Liver (tissue), 9 donors: ENCODE measurements around the gene CEL. TPM values are rescaled to one million over a fixed set of nuclear protein-coding genes. Genes with fewer than 3 reads are reported as not detected.

Experiments used
- DNase-seq: peaks from one replicate; pipeline ENCODE4 v3.0.0-alpha.2; 2017; ENCODE audit warnings: low spot score
- H3K27ac ChIP-seq, 2 donors: one replicate each; pipeline ENCODE4 v1.7.0; 2013; ENCODE audit warnings: inconsistent platforms in 2 of 2, low read length in 2 of 2, control low read depth in 1 of 2, low read depth in 1 of 2, mild to moderate bottlenecking in 1 of 2
- H3K27me3 ChIP-seq, 4 donors: one replicate each; pipeline versions ENCODE4 v1.6.1 to v1.7.0; 2013; ENCODE audit warnings: low read length in 3 of 4, inconsistent platforms in 1 of 4, mild to moderate bottlenecking in 1 of 4, moderate library complexity in 1 of 4; ENCODE audit not compliant: control insufficient read depth in 4 of 4, insufficient read depth in 4 of 4
- H3K36me3 ChIP-seq, 4 donors: one replicate each; pipeline versions ENCODE4 v1.6.1 to v1.7.0; 2013; ENCODE audit warnings: low read length in 3 of 4, mild to moderate bottlenecking in 3 of 4, low read depth in 1 of 4, moderate library complexity in 1 of 4; ENCODE audit not compliant: control insufficient read depth in 4 of 4, insufficient read depth in 3 of 4
- H3K4me1 ChIP-seq, 4 donors: one replicate each; pipeline versions ENCODE4 v1.6.1 to v1.7.0; 2013; ENCODE audit warnings: low read length in 3 of 4, mild to moderate bottlenecking in 3 of 4, moderate library complexity in 1 of 4; ENCODE audit not compliant: control insufficient read depth in 4 of 4, insufficient read depth in 4 of 4
- H3K4me3 ChIP-seq, 3 donors: one replicate each; pipeline versions ENCODE4 v1.6.1 to v1.7.0; 2013; ENCODE audit warnings: low read length in 3 of 3, control low read depth in 1 of 3, low read depth in 1 of 3, mild to moderate bottlenecking in 1 of 3
- H3K9ac ChIP-seq, 2 donors: one replicate each; pipeline ENCODE4 v1.7.0; 2013; ENCODE audit warnings: low read length in 2 of 2, mild to moderate bottlenecking in 2 of 2, moderate library complexity in 2 of 2, control low read depth in 1 of 2, low read depth in 1 of 2
- H3K9me3 ChIP-seq, 4 donors: one replicate each; pipeline versions ENCODE4 v1.6.1 to v1.7.0; 2013; ENCODE audit warnings: low read length in 3 of 4; ENCODE audit not compliant: control insufficient read depth in 4 of 4
- ATF3 ChIP-seq: IDR thresholded peaks from 2 replicates; pipeline ENCODE4 v1.6.1; 2016; ENCODE audit warnings: antibody characterized with exemption
- CTCF ChIP-seq: fragments of 150-350 bp; IDR thresholded peaks from 2 replicates; pipeline ENCODE4 v1.5.1; 2017; ENCODE audit warnings: improper control_type of control experiment, low read depth, low read length; ENCODE audit not compliant: missing input control
- GABPA ChIP-seq, 2 donors: IDR thresholded peaks in 1 of 2; conservative IDR thresholded peaks in 1 of 2; 2 replicates each; pipeline ENCODE4 v1.6.1; 2016; ENCODE audit warnings: antibody characterized with exemption in 2 of 2, mild to moderate bottlenecking in 1 of 2, moderate library complexity in 1 of 2
- HNF4A ChIP-seq, 2 donors: conservative IDR thresholded peaks; 2 replicates each; pipeline ENCODE4 v1.6.1; 2016; ENCODE audit warnings: antibody characterized with exemption in 2 of 2, mild to moderate bottlenecking in 2 of 2
- HNF4G ChIP-seq: IDR thresholded peaks from 2 replicates; pipeline ENCODE4 v1.6.1; 2016; ENCODE audit warnings: antibody characterized with exemption
- JUND ChIP-seq, 2 donors: IDR thresholded peaks; 2 replicates each; pipeline ENCODE4 v1.6.1; 2016; ENCODE audit warnings: antibody characterized with exemption in 2 of 2
- MAX ChIP-seq: IDR thresholded peaks from 2 replicates; pipeline ENCODE4 v1.6.1; 2016; ENCODE audit warnings: antibody characterized with exemption
- RAD21 ChIP-seq, 2 donors: IDR thresholded peaks; 2 replicates each; pipeline ENCODE4 v1.6.1; 2016; ENCODE audit warnings: antibody characterized with exemption in 2 of 2, mild to moderate bottlenecking in 2 of 2
- RXRA ChIP-seq, 2 donors: IDR thresholded peaks; 2 replicates each; pipeline ENCODE4 v1.6.1; 2017 to 2018; ENCODE audit warnings: antibody characterized with exemption in 2 of 2, mild to moderate bottlenecking in 1 of 2
- SP1 ChIP-seq: IDR thresholded peaks from 2 replicates; pipeline ENCODE4 v1.6.1; 2018; ENCODE audit warnings: antibody characterized with exemption, mild to moderate bottlenecking
- TAF1 ChIP-seq: conservative IDR thresholded peaks from 2 replicates; pipeline ENCODE4 v1.6.1; 2016; ENCODE audit warnings: antibody characterized with exemption, mild to moderate bottlenecking
- YY1 ChIP-seq: IDR thresholded peaks from 2 replicates; pipeline ENCODE4 v1.6.1; 2016; ENCODE audit warnings: antibody characterized with exemption, mild to moderate bottlenecking
- ZBTB33 ChIP-seq: IDR thresholded peaks from 2 replicates; pipeline ENCODE4 v1.6.1; 2016; ENCODE audit warnings: antibody characterized with exemption
- WGBS: extraction: QIAGEN DNeasy Blood & Tissue Kit; methylation state at CpG from one replicate; pipeline ENCODE4 v1.1.7; 2013; 5-methylcytosine and 5-hydroxymethylcytosine counted together
- polyA plus RNA-seq, 2 donors: library from polyadenylated mRNA; stranded (reverse) in 1 of 2; unstranded in 1 of 2; fragments of 200-250 nt in 1 of 2; fragments of >200 nt in 1 of 2; fragmentation: Nextera tagmentation in 1 of 2; extraction: Ambion mirVana in 1 of 2; gene quantifications; one replicate each; pipeline versions ENCODE4 v1.2.1 to v1.2.3, GENCODE V29; 2013 to 2015
- total RNA-seq, 2 donors: library from RNA; depleted of rRNA; stranded (reverse); fragments of >200 nt; gene quantifications; one replicate each; pipeline ENCODE4 v1.2.3, GENCODE V29; 2014
- donor health status: healthy.
- donor health status: healthy.
- donor health status: healthy.
- donor health status: healthy.
- donor health status: healthy.

The CEL gene
- total and polyA plus RNA-seq, 4 donors = 0.08 to 0.25 (median 0.09) TPM; not detected in 1

- Histone ChIP-seq H3K27me3 (no peaks in the 10 kb centered on the region), H3K4me1 (no peaks in the 10 kb centered on the region), H3K36me3 (peaks cover 2 to 83% (median 27%) of the 10 kb centered on the region in 4 donors), H3K4me3 (no peak overlapping the region), H3K9me3 (no peaks in the 10 kb centered on the region), H3K27ac (no peak overlapping the region), H3K9ac (no peak overlapping the region)
- TF ChIP-seq GABPA (IDR thresholded peaks at IDR 0.05 in 1 of 2, conservative IDR thresholded peaks at IDR 0.05 in 1 of 2) = no peak
- no peak for TF ChIP-seq TAF1
- TF ChIP-seq JUND (IDR thresholded peaks at IDR 0.05) = no peak
- 95% methylated on average over 21 of the region's 21 CpGs for WGBS
- no peak for DNase-seq
Measured at GRCh38 chr9:133102190-133103021, 40.6 kb downstream of the CEL start.

- Histone ChIP-seq H3K4me3 (no peak overlapping the region), H3K9me3 (no peaks in the 10 kb centered on the region), H3K9ac (no peak overlapping the region), H3K27me3 (no peaks in the 10 kb centered on the region), H3K36me3 (peaks cover 2 to 83% (median 32%) of the 10 kb centered on the region in 4 donors), H3K4me1 (no peaks in the 10 kb centered on the region), H3K27ac (no peak overlapping the region)
- peak; percentile 99 to 100 for TF ChIP-seq RAD21 (IDR thresholded peaks at IDR 0.05)
- TF ChIP-seq SP1 = no peak
- peak; percentile 95 for TF ChIP-seq CTCF
- 43% methylated on average over 14 of the region's 14 CpGs for WGBS
- peak; percentile 84 for DNase-seq
Measured at GRCh38 chr9:133103183-133103986, 41.6 kb downstream of the CEL start.

GRCh38 chr9:133103987-133104505 lies 42.3 kb downstream of the CEL start:
- TF ChIP-seq ATF3 = no peak
- TF ChIP-seq HNF4G = no peak
- TF ChIP-seq SP1 = no peak
- TF ChIP-seq GABPA (IDR thresholded peaks at IDR 0.05 in 1 of 2, conservative IDR thresholded peaks at IDR 0.05 in 1 of 2) = no peak
- TF ChIP-seq RXRA (IDR thresholded peaks at IDR 0.05) = no peak
- no peak for TF ChIP-seq YY1
- no peak for TF ChIP-seq TAF1
- TF ChIP-seq ZBTB33 = no peak
- TF ChIP-seq RAD21 (IDR thresholded peaks at IDR 0.05) = no peak
- TF ChIP-seq HNF4A (conservative IDR thresholded peaks at IDR 0.05) = no peak
- no peak for TF ChIP-seq CTCF
- no peak for TF ChIP-seq MAX
- no peak for TF ChIP-seq JUND (IDR thresholded peaks at IDR 0.05)
- no peaks in the 10 kb centered on the region for H3K4me1 ChIP-seq
- no peak overlapping the region for H3K4me3 ChIP-seq
- no peak for DNase-seq
- no peaks in the 10 kb centered on the region for H3K27me3 ChIP-seq
- 92% methylated on average over 12 of the region's 12 CpGs for WGBS
- peaks cover 2 to 83% (median 34%) of the 10 kb centered on the region in 4 donors for H3K36me3 ChIP-seq
- no peak overlapping the region for H3K27ac ChIP-seq
- no peak overlapping the region for H3K9ac ChIP-seq
- no peaks in the 10 kb centered on the region for H3K9me3 ChIP-seq
